Activated CD8-positive, alpha-beta memory T cell treated with anti-CD3 and anti-CD28 coated beads for 36 hours (primary cell): ENCODE measurements around the gene REEP5. TPM values are rescaled to one million over a fixed set of nuclear protein-coding genes. Genes with fewer than 3 reads are reported as not detected.

ENCODE experiments used
- CTCF ChIA-PET: fragments of 350-600 bp; sonication (Branson Sonifier 250); formaldehyde crosslinking; loops from one replicate; lab custom pipeline; 2021; ENCODE audit warnings: antibody characterized with exemption; lab: Charles Lee
- POLR2A ChIA-PET: fragments of 350-600 bp; sonication (Branson Sonifier 250); formaldehyde crosslinking; loops from one replicate; lab custom pipeline; 2021; ENCODE audit warnings: antibody characterized with exemption; lab: Charles Lee
- total RNA-seq, 2 experiments: library from RNA; stranded (reverse); gene quantifications; one replicate each; pipeline ENCODE4 v1.2.3, GENCODE V29; 2021

REEP5 gene
- total RNA-seq, 2 experiments from 2014 or later: 70.2 to 70.7 TPM

DNA sequence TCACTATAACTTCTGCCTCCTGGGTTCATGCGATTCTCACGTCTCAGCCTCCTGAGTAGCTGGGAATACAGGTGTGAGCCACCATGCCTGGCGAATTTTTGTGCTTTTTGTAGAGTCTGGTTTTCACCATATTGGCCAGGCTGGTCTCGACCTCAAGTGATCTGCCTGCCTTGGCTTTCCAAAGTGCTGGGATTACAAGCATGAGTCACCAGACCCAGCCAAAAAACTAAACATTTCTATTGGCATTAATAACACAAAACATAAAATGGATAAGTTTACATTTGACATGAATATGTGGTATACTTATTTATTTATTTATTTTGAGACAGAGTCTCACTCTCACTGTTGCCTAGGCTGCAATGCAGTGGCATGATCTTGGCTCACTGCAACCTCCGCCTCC, 13.6 kb upstream of the REEP5 start:
- ChIA-PET CTCF (no interaction called here), POLR2A (no interaction called here)

DNA sequence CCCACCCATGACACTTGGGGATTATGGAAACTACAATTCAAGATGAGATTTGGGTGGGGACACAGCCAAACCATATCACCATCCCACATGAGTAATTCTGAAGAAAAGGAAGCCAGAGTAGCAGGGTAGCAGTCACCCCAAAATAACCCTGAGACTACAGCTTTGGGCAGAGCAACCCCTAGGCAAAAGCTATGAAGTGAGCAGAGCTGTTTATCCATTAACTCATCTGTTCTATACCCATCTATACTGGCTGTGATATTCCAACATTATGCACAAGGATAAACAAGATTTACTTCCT, 12.3 kb upstream of the REEP5 start:
- ChIA-PET POLR2A (interaction anchor here (0.6 to 1.2 kb wide), 2 partner anchors 11 to 12 kb away, joined by 3 to 4 read pairs; partner anchors contain the start of gene REEP5), CTCF (interaction anchor here (1.5 to 1.7 kb wide), 2 partner anchors 10 to 35 kb away, joined by 3 to 5 read pairs; no protein-coding TSS in a partner anchor)

DNA sequence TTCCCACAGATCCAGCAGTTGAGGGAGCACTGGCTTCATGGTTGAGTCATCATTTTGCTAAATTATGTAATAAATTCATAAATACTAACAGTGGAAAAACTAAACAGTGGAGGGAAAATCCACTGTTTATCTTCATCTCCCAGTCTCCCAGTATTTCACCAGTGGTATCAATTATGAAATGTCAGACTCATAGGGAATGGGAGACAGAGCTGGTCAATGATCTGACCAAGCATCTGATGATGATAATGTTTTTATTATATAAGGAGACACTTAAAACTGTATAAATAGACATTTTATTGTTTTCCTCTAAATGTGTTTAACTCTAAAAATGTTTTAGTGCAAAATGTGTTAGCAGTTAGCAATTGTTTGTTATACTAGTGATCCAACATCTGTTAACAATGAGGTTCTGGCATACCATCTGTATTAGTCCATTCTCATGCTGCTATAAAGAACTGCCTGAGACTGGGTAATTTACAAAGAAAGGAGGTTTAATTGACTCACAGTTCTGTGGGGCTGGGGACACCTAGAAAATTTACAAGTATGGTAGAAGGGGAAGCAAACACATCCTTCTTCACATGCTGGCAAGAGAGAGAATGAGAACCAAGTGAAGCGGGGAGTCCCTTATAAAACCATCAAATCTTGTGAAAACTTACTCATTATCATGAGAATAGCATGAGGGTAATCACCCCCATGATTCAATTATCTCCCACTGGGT, 11.8 kb upstream of the REEP5 start:
- CTCF ChIA-PET: interaction anchor here (1.5 to 1.7 kb wide), 2 partner anchors 10 to 36 kb away, joined by 3 to 5 read pairs; no protein-coding TSS in a partner anchor
- POLR2A ChIA-PET: interaction anchor here (0.6 to 1.2 kb wide), 2 partner anchors 12 to 17 kb away, joined by 3 to 4 read pairs; partner anchors contain the start of gene REEP5

DNA sequence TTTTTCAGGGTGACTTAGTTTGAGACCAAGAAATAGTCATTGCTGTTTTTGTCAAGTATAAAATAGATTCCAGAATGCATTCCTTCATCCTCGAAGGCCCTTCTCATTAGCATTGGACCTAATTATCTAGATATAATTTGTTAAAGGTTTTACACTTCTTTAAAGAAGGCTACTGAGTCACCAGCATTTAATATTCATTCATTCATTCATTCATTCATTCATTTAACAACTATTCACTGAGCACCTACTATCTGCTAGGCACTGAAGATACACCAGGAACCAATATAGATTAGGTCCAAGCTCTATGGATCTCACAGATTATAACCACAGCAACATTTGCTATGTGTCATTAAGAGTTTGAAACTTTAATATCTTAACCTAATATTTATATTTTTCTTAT, 11.1 kb upstream of the REEP5 start:
- ChIA-PET POLR2A (interaction anchor here (0.6 kb wide), 1 partner anchor 18 kb away, joined by 4 read pairs; no protein-coding TSS in a partner anchor), CTCF (interaction anchor here (1.5 to 1.7 kb wide), 2 partner anchors 9 to 37 kb away, joined by 3 to 5 read pairs; no protein-coding TSS in a partner anchor)

DNA sequence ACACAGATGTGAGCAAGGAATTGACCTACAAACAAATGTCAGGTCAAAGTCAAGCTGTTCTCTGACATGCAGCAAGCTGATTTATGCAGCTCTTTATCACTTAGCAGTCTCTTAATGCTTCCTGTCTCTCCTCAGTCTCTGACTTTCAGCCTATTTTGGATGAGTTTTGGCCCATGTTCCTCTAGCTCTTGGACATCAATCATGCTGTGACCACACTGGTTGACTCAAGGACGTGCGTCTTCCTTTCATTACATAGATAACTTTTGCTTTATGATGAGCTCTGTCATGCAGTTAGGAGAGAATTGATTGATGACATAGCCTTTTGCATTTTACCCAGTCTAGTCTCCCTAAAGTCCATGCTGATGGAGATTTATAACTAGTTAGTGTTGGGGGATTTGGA, 9.4 kb upstream of the REEP5 start:
- ChIA-PET POLR2A (interaction anchor here (0.7 to 1.5 kb wide), 2 partner anchors 10 to 19 kb away, joined by 3 read pairs; no protein-coding TSS in a partner anchor), CTCF (no interaction called here)

DNA sequence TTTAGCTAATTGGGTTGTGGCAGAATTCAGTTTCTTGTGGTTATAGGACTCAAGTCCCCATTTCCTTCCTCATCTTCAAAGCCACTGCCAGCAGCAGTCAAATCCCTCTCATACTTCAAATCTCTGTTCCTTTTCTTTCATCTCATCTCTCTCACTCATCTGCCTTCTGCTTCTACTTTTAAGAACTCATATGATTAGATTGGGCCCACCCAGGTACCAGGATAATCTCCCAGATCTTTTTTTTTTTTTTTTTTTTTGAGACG, 8.0 kb upstream of the REEP5 start:
- ChIA-PET POLR2A (no interaction called here), CTCF (no interaction called here)

DNA sequence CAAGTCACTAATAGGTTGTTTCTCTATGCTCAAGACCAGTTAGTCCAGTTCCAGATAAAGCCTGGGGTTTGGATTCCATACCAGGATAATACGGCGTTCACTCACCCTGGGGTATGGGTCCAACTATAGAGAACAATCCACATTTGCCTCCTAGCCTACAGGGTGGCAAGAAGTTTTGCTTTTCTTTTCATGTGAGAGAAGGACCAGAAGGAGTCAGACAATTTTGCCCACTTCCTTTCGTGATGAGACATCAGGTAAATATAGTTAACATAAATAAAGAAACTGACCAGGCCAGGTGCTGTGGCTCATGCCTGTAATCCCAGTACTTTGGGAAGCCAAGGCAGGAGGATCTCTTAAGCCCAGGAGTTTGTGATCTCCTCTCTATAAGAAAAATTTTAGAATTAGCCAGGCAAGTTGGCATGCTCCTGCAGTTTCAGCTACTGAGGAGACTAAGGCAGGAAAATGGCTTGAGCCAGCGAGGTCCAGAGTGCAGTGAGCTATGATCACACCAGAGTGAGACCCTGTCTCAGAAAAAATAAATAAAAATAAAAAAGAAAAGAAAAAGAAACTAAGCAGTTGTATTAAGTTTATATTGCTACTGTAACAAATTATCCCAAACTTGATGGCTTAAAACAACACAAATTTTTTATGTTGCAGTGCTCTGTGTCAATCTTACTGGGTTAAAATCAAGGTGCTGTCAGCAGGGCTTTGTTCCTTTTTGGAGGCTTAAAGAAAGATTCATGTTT, 7.5 kb upstream of the REEP5 start:
- POLR2A ChIA-PET: no interaction called here

DNA sequence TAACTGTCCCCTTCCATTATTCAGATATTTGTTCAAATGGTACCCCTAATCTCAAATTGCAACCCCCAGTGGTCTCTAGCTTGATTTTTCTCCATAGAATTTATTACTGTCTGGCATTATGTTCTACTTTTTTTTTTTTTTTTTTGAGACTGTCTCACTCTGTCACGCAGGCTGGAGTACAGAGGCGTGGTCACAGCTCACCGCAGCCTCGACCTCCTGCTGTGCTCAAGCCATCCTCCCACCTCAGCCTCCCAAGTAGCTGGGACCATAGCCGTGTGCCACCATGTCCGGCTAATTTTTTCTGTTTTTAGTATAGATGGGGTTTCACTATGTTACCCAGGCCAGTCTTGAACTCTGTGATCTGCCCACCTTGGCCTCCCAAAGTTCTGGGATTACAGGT, 2.0 kb upstream of the REEP5 start:
- ChIA-PET POLR2A (interaction anchor here (0.6 kb wide), 2 partner anchors 11 to 54 kb away, joined by 4 read pairs; no protein-coding TSS in a partner anchor), CTCF (interaction anchor here (0.7 to 2.1 kb wide), 3 partner anchors 10 to 63 kb away, joined by 3 to 4 read pairs (median 3); partner anchors contain the start of gene SRP19)

More for the DNA sequence above, 7.5 kb upstream of the REEP5 start:
- CTCF ChIA-PET: no interaction called here

DNA sequence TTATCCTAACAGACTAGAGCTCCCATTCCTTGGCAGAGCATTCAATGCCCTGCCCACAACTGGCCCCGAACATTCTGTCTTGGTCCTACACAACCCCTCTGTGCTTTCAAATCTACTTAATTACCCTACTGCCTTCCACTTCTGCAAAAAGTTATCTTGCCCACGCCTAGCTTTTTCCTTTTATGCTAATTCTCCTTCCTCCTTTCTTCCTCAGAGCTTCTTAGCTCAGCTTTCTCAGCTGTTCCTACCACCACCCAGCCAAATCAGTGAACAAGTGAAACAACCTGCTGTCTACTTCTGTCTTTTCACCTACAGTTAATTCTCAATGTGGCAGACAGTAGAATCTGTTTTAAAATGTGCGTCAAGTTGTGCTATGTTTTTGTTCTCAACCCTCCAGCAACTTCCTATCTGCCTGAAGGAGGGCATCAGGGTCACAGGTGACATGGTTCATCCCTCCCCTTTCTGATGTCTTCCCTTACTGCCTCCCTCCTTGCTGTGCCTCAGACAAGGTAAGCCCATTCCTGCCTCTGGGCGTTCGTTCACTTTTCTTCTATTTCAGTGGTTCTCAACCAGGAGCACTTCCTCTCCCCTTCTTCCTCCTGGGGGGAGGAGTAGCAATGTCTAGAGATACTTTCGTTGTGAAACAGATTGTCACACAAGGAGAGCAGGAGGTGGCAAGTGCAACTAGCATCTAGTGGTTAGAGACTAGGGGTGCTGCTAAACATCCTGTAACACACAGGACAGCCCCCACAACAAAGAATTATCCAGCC, 1.3 kb upstream of the REEP5 start:
- ChIA-PET CTCF (interaction anchor here (1.2 to 2.1 kb wide), 3 partner anchors 27 to 63 kb away, joined by 3 to 9 read pairs (median 4); partner anchors contain the start of gene SRP19), POLR2A (interaction anchor here (0.6 to 0.8 kb wide), 4 partner anchors 11 to 54 kb away, joined by 4 read pairs; partner anchors contain the start of gene DCP2)

DNA sequence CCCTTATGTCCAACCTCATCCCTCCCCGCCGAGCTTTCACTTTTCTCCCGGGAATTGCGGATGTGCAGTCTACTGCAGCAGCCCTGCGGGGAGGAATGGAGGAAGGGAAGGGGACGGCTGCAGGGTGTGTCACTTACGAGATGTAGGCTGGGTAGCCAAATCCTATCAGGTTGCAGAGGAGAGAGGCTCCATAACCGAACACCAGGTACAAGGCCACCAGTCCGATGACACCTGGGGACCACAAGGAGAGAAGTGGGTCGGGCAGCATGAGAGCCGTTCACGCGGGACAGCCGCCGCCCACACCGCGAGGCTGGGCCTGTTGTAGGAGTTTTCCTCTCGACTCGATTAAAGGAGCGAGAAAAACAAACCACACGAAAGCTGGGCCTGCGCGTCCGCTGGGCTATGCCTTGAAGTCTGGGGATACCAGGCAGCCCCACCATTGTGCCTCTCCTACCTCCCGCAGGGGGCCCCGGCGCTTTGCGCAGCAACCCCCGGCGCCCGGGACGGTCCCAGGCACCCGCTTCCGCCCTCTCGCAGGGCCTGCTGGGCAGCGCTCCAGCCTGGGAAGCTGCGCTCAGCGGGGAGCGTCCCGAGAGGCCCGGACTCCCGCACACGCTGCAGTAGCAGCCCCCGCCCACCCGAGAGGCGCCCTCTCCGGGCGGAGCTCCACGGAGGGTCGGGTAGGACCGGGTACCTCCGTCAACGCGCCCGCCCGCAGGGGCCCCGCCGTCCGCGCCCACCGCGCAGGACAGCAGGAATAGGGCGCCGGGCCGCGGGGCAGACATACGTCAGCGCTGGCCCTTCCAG, 798 bp downstream of the REEP5 start:
- CTCF ChIA-PET: interaction anchor here (0.7 to 3.0 kb wide), 10 partner anchors 18 to 109 kb away, joined by 3 to 14 read pairs (median 3); partner anchors contain the start of gene DCP2
- POLR2A ChIA-PET: interaction anchor here (0.6 to 2.4 kb wide), 5 partner anchors 10 to 150 kb away, joined by 3 to 13 read pairs (median 3); partner anchors contain the start of gene DCP2

DNA sequence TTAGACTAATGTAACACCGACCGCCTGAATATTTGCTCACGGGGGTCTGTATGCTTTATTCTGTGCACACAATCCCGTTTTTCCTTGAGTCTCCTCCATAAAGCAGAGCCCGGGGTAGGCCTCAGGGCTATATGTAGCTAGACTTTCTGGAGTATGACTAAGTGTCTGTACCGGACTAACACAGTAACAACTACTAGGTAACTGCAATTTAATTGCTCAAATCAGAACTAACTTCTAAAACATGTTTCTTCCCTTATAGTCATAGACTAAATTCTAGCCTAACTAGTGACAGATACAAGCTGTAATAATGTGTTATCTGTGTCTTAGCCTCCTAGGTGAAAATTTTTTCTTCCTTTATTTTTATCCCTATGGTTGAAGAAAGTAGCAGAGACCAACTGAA, 2.1 kb downstream of the REEP5 start:
- ChIA-PET CTCF (interaction anchor here (1.2 to 3.0 kb wide), 3 partner anchors 30 to 227 kb away, joined by 3 to 14 read pairs (median 5); partner anchors contain the start of gene DCP2), POLR2A (interaction anchor here (2.4 kb wide), 1 partner anchor 56 kb away, joined by 13 read pairs; the partner anchor contains the start of gene DCP2)

DNA sequence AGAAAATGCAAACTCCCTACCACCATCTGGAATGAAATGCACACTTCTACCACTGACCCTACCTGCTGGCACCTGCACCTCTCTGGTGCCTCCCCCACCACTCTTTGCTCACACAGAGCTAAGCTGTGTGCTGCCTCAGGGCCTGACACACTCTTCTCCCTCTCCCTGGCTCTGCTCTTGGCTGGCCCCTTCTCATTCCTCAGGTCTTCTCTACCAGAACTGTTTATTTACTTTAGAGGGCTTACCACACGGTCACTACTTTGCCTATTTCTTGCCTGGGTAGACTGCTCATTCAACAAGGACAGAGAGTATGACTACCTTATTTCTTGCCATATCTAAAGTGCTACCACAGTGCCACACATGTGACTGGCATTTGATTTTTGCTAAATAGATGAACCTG, 3.3 kb downstream of the REEP5 start:
- ChIA-PET POLR2A (interaction anchor here (0.6 kb wide), 1 partner anchor 10 kb away, joined by 4 read pairs; no protein-coding TSS in a partner anchor), CTCF (no interaction called here)

DNA sequence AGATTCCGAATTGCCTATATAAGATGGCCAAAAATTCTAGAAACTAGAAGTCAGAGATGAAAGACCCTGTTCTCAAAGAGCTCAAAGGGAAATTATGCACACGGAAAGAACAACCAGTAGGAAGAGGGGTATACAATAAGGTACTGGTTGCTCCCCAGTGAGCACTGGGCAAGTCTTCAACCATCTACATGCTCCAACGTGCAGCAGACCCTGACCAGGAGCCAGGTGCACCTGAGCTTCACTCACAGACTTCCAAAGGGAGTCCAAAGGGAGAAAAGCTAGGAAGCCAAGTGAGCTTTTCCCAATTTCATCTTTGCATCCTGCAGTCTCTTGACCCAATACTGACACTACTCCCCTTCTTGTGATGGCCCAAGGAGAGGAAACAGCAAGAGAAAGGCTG, 3.9 kb downstream of the REEP5 start:
- CTCF ChIA-PET: no interaction called here
- POLR2A ChIA-PET: no interaction called here

DNA sequence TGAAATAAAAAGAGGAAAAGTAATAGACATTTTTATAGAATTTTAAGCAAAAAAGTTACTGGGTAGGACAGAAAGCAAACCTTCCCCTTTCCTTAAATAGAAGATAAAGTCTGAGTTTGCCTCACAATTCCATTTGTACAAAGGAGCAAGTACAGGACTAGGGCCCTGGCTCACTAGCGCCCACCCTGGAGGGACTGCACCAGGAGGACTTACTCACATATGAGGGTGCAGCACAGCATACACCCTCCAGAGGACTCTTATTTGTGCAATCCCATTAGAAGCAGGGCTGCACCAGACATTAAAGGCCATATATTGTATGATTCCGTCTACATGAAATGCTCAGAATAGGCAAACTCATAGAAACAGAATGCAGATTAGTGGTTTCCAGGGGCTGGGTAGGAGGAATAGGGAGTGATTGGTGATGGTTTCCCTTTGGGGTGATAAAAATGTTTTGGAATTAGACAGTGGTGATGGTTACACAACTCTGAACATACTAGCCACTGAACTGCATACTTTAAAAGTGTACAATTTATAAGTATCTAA, 4.5 kb downstream of the REEP5 start:
- POLR2A ChIA-PET: no interaction called here
- CTCF ChIA-PET: no interaction called here

DNA sequence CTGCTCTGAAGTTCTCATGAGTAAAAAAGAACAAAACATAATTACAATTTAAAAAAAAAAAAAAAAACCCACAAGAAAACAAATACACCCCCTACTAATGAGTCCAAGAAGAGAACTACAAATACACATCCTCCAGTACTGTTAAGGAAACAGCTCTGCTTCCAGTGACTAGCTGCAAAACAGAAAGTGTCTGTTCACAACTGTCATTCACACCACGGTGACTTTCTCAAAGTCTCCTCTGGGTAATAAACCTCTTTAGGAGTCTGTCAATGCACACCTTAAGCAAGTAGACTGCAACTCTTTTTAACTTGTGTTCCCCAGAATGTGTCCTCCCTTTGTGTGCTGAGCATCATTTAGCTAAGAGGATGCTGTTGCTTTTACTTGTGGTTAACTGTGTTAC, 6.2 kb downstream of the REEP5 start:
- POLR2A ChIA-PET: no interaction called here
- CTCF ChIA-PET: interaction anchor here (0.7 to 0.8 kb wide), 2 partner anchors 12 to 49 kb away, joined by 3 to 4 read pairs; no protein-coding TSS in a partner anchor

DNA sequence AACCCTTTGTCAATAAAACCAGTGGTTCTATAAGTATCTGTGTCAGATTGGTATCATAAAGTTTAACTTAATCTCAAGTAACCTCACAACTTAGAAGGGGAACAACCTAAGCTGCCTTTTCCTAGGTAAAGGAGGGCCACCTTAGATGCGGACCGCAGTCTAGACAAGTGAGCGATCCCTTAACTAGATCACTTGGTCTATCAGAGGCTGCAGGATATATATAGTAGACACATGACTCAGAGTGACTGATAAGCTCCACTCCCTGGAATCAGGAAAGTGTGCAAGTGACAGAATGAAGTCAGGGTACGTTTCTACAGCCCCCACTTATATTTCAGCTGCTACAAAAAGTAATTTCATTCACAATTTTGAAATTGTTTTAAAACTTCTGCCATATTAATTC, 7.4 kb downstream of the REEP5 start:
- ChIA-PET CTCF (no interaction called here), POLR2A (no interaction called here)

DNA sequence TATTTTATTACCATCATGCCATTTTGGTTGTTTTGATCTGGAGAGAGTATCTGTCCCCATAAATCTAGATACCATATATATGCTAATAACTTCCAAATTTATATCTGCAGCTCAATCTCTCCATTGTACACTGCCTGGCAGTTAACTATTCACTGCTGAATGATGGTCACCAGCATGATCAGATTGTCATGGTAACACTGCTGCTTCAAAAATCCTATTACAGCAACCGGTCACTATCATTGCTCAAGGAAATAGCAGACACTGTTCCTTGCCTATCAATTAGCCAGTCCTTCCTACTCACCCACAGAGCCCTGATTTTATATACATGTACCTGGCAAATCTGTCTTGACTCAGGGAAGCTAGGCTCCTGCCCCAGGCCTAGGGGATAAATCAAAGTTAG, 11.5 kb downstream of the REEP5 start:
- ChIA-PET POLR2A (interaction anchor here (0.5 kb wide), 1 partner anchor 38 kb away, joined by 9 read pairs; no protein-coding TSS in a partner anchor), CTCF (no interaction called here)

DNA sequence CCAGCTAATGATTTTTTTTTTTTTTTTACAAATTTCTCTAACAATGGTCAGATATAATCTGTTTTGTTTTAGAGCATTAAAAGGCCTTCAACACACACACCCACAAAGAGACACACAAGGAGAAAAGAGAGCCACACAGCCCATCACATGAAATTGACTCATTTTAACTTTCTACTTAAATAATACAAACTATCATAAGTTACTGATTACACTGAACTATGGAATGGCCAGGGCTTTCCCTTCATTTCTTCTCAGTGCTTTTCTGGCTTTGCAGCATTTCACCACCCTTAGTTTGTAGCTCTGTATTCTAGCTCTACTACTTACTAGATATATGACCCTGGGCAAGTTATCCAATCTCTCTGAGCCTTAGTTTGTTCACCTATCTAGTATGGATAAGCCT, 13.2 kb downstream of the REEP5 start:
- ChIA-PET CTCF (no interaction called here), POLR2A (interaction anchor here (0.6 kb wide), 1 partner anchor 10 kb away, joined by 4 read pairs; no protein-coding TSS in a partner anchor)
